Endothelial cell of hepatic sinusoid (primary cell): ENCODE data around the gene MRPL51.
"Not testable (repeated sequence)": the region's sequence is repeated elsewhere in the genome, so short reads cannot be mapped to it uniquely, and the experiment has no call there.

Source experiments
- in situ Hi-C: cut with HindIII; loops from 2 replicates; pipeline ENCODE4 v1.10.0; 2017; ENCODE audit warnings: low sequenced_read_pairs

The MRPL51 gene

DNA sequence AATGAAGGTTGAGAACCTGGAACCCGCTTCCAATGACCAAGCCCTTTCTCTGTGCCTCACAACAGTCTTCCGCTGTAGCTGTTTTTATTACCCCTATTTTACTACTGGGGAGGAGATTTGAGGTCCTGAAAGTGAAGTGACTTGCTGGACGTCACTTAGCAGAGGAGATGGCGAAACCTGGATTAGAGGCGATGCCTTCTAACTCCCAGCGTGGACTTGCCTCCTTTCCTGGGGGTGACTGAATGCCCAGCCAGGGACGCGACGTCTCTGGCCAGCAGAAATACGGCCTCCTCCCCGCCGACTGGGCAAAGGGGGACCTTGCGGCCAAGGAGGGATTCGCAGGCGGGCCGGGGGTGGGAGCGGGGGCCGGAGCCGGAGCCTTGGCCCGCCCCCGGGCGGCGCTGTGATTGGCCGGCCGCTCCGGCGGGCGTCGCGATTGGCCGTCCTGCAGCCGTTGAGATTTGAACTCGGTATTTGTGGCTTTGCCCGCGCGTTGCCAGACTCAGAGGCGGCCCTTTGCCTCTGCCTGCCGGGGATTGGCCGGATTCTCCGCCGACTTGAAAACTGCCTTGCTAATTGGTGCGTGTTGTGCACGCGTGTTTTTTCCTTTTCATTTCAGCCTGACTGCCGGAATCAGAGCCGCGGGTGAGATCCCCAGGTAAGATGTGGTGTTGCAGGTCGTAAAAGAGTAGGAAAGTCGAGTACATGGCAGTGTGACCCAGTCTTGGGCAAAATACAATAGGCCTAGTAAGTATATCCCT is 615 bp upstream of the MRPL51 start, which contains the start of gene NCAPD2:
NCAPD2 (plus strand) TSS at position 606 of the 761 bp plus-strand sequence. CDS start 997 bp downstream, outside the sequence.
- in situ Hi-C loops, result no loop called here

DNA sequence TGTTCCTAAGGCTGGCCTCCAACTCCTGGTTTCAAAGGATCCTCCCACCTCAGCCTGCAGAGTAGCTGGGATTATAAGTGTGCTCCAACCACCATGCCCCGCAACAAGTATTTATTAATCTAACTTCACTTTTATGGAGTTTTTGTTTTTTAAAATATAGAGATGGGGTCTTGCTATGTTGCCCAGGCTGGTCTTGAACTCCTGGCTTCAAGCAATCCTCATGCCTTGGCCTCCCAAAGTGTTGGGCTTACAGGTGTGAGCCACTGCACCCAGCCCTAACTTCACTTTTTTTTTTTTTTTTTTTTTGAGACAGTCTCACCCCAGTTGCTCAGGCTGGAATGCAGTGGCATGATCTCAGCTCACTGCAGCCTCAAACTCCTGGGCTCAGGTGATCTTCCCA is 2.4 kb downstream of the MRPL51 start:
- in situ Hi-C loops, result not testable (repeated sequence)

DNA sequence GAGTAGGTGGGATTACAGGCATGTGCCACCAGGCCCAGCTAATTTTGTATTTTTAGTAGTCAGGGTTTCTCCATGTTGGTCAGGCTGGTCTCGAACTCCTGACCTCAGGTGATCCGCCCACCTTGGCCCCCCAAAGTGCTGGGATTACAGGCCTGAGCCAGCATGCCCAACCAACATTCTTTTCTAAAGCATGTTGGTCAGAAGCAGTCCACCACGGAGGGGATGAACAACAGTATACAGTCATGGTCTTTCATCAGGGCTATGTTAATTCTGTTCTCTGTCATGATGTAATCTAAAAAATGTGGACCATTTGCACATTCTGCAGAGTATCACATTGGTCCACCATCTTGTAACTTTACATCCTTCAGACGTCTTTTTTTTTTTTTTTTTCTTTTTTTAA is 3.6 kb downstream of the MRPL51 start:
- in situ Hi-C loops, result no loop called here

DNA sequence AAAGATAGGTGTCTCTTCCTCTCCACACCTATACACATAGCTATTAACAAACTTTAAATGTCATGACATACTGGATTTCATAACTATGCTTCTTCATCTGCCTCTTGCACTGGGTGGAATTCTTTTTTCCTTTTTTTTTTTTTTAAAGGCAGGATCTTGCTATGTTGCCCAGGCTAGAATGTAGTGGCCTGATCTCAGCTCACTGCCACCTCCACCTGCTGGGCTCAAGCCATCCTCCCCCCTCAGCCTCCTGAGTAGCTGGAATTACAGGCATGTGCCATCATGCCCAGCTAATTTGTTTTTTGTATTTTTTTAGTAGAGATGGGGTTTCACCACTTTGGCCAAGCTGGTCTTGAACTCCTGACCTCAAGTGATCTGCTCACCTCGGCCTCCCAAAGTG is 4.8 kb downstream of the MRPL51 start:
- in situ Hi-C loops, result no loop called here

DNA sequence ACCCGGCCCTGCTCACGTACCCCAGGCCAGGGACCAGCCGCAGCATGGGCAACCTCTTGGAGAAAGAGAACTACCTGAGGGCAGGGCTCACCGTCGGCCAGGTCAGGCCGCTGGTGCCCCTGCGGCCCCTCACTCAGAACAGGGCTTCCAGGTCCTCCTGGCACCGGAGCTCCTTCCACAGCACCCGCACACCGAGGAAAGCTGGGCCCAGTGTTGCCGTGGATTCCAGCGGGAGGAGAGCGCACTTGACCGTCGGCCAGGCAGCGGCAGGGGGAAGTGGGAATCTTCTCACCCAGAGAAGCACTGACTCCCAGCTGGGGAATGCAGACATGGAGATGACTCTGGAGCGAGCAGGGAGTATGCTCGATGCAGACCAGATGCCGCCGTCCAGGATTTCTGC is 14.6 kb downstream of the MRPL51 start:
- in situ Hi-C loops, result loop anchor here (10.0 kb wide), 1 partner anchor 154 kb away; no protein-coding TSS in a partner anchor

DNA sequence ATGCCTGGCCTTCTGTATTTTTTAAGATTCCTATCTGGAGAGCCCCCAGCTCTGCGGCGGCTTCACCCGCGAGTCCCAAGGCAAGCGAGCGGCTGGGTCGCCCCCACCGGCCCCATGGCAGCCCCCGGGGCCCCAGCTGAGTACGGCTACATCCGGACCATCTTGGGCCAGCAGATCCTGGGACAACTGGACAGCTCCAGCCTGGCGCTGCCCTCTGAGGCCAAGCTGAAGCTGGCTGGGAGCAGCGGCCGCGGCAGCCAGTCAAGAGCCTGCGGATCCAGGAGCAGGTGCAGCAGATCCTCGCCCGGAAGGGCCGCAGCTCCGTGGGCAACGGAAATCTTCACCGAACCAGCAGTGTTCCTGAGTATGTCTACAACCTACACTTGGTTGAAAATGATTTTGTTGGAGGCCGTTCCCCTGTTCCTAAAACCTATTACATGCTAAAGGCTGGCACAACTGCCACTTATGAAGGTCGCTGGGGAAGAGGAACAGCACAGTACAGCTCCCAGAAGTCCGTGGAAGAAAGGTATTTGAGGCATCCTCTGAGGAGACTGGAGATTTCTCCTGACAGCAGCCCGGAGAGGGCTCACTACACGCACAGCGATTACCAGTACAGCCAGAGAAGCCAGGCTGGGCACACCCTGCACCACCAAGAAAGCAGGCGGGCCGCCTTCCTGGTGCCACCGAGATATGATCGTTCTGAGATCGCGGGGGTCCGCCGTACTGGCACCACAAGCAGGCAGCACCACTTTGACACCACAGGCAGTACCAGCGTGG is 15.3 kb downstream of the MRPL51 start:
- in situ Hi-C loops, result loop anchor here (10.0 kb wide), 1 partner anchor 153 kb away; no protein-coding TSS in a partner anchor

DNA sequence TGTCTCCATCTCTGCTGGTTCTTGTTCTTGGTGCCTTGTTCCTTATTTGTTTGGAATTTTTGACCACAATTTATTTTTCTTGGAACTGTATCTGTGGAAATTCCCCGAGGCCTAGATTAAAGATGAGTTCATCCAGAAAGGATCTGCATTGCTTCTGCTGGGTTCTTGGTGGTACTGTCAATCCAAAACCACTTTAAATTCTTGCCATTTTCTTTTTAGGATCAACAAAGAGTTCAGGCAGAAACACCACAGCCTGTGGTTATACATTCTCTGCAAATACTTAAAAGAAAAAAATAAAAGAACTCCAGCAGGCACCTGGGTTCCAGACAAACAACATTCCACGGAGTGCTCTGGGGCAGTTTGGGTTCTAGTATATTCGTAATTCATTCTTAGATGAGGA is 16.6 kb downstream of the MRPL51 start:
- in situ Hi-C loops, result loop anchor here (10.0 kb wide), 1 partner anchor 152 kb away; no protein-coding TSS in a partner anchor

DNA sequence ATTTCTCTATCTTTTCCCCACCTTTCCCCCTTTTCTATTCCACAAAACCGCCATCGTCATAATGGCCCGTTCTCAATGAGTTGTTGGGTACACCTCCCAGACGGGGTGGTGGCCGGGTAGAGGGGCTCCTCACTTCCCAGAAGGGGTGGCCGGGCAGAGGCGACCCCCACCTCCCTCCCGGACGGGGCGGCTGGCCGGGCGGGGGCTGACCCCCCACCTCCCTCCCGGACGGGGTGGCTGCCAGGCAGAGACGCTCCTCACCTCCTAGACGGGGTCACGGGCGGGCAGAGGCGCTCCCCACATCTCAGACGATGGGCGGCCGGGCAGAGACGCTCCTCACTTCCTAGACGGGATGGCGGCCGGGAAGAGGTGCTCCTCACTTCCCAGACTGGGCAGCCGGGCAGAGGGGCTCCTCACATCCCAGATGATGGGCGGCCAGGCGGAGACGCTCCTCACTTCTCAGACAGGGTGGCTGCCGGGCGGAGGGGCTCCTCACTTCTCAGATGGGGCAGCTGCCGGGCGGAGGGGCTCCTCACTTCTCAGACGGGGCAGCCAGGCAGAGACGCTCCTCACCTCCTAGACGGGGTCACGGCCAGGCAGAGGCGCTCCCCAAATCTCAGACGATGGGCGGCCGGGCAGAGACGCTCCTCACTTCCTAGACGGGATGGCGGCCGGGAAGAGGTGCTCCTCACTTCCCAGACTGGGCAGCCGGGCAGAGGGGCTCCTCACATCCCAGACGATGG is 17.7 kb downstream of the MRPL51 start:
- in situ Hi-C loops, result loop anchor here (10.0 kb wide), 1 partner anchor 151 kb away; no protein-coding TSS in a partner anchor

DNA sequence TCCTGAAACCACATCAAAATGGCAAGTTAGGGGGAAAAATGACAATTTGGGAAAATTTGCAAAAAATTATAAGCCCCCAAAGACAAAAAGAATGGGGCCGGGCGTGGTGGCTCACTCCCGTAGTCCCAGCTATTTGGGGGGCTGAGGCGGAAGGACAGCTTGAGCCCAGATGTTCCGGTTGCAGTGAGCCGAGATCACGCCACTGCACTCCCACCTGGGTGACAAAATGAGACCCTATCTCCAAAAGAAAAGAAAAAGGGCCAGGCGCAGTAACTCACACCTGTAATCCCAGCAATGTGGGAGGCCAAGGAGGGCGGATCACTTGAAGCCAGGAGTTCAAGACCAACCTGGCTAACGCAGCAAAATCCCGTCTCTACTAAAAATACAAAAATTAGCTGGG is 20.6 kb downstream of the MRPL51 start:
- in situ Hi-C loops, result loop anchor here (10.0 kb wide), 1 partner anchor 148 kb away; no protein-coding TSS in a partner anchor

DNA sequence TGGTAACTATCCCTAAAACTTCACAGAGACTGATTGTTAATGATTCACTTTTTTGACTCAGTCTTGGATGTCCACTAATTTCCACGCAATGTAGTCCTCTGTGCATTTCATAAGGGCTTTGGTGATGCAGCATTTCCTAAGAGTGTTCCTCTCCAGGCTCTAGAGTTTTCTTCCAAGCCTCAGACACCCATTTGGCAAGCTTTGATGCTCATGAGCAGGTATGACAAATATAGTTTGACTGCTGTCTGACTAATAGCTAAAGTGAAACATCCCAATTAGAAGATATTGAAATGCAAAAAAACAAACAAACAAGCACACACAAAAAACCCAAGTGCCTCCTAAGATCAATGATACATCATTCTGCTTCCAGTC is 21.1 kb downstream of the MRPL51 start:
- in situ Hi-C loops, result loop anchor here (10.0 kb wide), 1 partner anchor 147 kb away; no protein-coding TSS in a partner anchor

DNA sequence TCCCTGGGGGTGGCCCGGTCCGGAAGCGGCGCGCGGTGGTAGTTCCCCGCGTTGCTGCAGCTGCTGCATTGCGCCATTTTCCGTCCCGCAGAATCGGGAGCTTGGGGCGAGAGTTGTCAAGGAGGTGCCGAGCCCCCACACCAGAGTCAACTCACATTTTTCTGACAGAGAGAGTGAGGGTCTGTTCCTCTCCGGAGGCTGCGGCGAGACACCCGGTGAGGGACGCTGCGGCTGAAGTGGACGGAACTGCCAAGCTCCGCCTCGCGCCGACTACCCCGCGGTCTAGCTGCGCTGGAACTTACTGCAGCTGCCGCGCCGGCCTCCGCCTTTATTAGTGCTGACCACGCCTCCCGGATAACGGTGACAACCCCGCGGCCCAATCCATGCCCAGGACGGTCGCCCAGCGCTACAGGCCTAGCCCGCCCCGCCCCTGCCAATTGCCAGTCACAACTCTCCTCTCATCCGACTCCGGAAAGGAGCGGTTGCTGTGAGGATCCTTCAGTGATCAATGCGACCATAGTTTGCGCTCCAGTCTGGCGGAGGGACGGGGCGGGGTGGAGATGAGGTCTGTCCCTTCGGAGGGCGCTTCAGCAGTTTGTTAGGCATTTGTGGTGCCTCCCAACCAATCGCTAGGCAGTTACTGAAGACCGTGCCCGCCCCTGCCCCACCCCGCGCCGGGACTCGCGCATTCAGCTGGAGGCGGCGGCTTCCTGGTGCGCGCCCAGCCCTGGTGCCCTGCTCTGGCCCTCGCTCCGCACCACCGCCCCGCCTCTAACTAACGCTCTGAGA is 22.5 kb downstream of the MRPL51 start, which contains the start of gene VAMP1:
VAMP1 (minus strand) TSS at position 303 of the 789 bp plus-strand sequence; CDS start at position 157, 146 bp downstream.
- in situ Hi-C loops, result loop anchor here (10.0 kb wide), 1 partner anchor 146 kb away; no protein-coding TSS in a partner anchor

DNA sequence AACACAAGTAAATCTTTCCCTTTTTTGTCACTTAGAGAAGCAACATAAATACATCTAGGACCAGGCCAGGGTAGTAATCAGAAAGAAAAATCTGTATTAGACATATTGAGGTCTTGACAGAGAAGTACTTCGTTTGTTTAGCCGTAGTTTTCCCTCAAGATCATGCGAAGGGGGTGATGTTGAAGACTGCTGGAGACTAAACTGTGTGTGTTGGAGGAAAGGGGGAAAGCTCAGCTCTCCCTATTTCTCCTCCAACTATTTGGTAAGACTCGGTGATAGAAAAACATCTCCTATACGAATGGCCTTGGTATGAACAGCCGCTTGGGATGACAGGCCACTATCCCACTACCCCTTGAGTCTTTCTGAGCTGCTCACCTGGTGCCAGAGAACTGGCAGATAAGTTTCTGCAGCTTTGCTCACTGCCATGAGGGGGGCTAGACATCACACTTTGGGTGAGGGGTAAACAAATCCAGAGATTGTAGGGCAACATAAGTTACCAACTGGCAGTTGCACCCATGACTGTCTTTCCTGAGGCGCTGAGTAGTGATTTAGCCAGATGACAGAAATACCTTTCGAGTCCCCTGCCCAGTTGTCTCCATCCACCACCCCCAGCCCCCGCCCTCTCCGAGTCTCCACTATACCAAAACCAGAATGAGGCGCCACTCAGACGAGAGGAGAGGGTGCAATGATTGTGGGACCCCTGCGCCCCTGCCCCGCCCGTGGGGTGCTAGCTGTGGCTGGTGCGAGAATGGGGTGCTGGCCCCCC is 23.3 kb downstream of the MRPL51 start:
- in situ Hi-C loops, result loop anchor here (10.0 kb wide), 1 partner anchor 145 kb away; no protein-coding TSS in a partner anchor

DNA sequence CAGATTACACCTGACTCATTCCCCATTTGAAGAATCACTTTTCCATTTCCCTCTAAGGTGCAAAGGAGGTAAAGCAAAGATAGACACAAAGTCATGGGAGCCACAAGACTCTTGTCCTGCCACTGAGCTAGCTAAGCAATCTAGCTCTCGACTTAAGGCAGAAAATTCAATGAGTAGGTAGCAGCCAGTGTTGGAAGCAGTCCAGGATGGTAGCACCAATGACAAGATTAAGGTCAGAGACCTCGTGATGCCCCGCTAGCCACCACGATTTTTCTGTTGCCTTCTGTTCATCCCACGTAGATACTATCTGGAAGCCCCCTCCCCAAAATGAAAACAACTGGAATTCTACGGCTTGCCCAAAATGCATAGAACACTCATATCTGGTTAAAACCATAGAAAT is 24.0 kb downstream of the MRPL51 start:
- in situ Hi-C loops, result no loop called here

DNA sequence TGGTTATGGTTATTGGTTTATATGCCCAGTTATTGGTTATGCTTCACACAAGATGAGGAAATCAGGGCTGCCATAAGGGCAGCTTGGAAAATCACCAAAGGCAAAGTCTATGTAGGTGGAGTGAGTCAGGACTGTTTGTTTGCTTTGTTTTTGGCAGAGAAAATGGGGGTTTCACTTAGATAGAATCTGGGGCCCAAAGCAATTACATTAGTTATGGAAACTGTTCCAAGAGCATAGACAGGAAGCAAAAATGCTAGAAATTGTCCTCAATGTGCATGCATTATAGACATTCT is 24.8 kb downstream of the MRPL51 start:
- in situ Hi-C loops, result no loop called here

DNA sequence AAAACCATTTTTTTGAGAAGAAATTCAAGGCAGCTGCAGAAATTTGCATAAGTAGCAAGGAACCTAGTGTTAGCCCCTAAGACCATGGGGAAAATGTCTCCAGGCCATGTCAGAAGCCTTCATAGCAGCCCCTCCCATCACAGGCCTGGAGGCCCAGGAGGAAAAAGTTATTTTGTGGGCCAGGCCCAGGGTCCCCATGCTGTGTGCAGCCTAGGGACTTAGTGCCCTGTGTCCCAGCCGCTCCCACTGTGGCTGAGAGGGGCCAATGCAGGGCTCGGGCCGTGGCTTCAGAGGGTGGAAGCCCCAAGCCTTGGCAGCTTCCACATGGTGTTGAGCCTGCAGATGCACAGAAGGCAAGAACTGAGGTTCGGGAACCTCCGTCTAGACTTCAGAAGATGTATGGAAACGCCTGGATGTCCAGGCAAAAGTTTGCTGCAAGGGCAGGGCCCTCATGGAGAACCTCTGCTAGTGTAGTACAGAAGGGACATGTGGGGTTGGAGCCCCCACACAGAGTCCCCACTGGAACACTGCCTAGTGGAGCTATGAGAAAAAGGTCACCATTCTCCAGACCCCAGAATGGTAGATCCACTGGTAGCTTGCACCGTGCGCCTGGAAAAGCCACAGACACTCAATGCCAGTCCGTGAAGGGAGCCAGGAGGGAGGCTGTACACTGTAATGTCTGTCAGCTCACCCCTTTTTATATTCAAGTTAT is 25.3 kb downstream of the MRPL51 start:
- in situ Hi-C loops, result not testable (repeated sequence)

DNA sequence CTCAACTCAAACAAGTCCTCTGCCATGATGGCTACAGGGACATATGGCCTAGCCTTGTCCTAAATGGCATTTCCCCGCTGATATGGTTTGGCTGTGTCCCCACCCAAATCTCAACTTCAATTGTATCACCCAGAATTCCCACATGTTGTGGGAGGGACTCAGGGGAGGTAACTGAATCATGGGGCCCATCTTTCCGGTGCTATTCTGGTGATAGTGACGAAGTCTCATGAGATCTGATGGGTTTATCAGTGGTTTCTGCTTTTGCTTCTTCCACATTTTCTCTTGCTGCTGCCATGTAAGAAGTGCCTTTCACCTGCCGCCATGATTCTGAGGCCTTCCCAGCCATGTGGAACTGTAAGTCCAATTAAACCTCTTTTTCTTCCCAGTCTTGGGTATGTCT is 26.3 kb downstream of the MRPL51 start:
- in situ Hi-C loops, result not testable (repeated sequence)

DNA sequence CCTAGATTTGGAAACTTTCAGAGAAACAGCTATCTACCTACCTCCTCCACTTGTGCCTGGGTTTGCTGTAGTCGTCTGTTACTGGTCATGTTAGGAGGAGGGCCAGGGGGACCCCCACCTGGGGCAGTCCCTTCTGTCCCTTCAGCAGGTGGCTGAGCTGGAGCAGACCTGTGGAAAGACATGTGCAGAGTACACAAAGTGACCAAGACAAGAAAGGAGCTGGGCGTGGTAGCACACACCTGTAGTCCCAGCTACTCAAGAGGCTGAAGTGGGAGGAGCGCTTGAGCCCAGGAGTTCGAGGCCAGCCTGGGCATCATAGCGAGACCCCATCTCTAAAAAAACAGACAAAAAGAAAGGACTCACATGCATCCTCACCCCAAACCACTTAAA is 26.9 kb downstream of the MRPL51 start:
- in situ Hi-C loops, result no loop called here

DNA sequence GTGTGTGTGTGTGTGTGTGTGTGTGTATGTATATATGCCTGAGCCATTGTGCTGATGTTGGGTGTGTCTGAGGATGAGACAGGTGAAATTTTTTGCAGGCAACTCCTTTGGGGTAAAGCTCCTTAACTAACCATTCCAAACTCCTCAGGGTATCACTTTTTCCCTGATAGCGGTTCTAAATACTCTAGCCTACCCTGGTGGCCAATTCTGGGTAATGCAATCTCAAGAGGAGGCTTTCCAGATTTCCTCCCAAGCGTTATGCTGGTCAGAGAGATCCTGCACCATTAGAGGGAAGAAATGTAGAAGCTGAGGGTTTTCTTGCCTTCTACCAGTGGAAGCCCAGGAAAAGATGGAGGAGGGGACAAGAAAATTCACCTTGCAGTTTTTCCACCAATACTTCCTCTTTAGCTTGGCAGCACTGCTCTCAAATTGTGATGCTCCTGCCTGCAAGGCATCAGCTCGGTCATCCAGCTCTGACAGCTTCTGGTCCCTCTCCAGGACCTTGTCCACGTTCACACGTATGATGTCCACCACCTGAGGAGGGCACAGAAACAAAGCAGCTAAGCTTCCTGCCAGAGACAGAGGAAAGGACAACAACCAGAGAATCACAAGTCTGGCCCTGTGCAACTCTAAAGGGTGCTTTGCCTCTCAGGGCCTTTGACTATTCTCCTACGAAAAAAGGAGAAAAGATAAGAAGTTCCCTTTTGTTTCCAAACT is 27.4 kb downstream of the MRPL51 start:
- in situ Hi-C loops, result no loop called here
